Lower lobe of right lung (tissue), 2 donors: Measurements from ENCODE around the gene NAA80. TPM values are rescaled to one million over a fixed set of nuclear protein-coding genes. Genes with fewer than 3 reads are reported as not detected.

Experiments used
- ATAC-seq, 2 donors: fragments of 200-7000 bp; cut with Tn5 transposase; one replicate each; pipeline ENCODE4 v1.9.1; 2020 to 2022; ENCODE audit warnings: mild to moderate bottlenecking in 2 of 2, moderate library complexity in 2 of 2
- DNase-seq: peaks from one replicate; pipeline ENCODE4 v3.0.0-alpha.2; 2020
- H3K27ac ChIP-seq: fragments of 200-600 bp; one replicate; pipeline ENCODE4 v1.8.0; 2022
- H3K27me3 ChIP-seq: fragments of 200-600 bp; one replicate; pipeline ENCODE4 v1.8.0; 2022; ENCODE audit warnings: low read depth
- H3K36me3 ChIP-seq: fragments of 200-600 bp; one replicate; pipeline ENCODE4 v1.8.0; 2022; ENCODE audit warnings: mild to moderate bottlenecking
- H3K4me1 ChIP-seq: fragments of 200-600 bp; one replicate; pipeline ENCODE4 v1.8.0; 2022
- H3K4me3 ChIP-seq: fragments of 200-600 bp; one replicate; pipeline ENCODE4 v1.8.0; 2022; ENCODE audit warnings: mild to moderate bottlenecking
- H3K9me3 ChIP-seq: fragments of 200-600 bp; one replicate; pipeline ENCODE4 v1.8.0; 2022
- intact Hi-C: fragments of 100-400 bp; cut with DNase I; formaldehyde crosslinking; loops from one replicate; pipeline ENCODE4 v1.11.0; 2022
- total RNA-seq: library from RNA; stranded (reverse); fragmentation: NEBNext Ultra II Directional; extraction: Animal tissue kit (Norgen Biotek cat#: 25700); gene quantifications from one replicate; pipeline ENCODE4 v1.2.1, GENCODE V29; 2021
- TF ChIP-seq, protein P1 (sequence below): fragments of 200-600 bp; IDR thresholded peaks from one replicate; pipeline ENCODE4 v1.8.0; 2022; ENCODE audit warnings: antibody characterized with exemption, mild to moderate bottlenecking
- donor health status: DM: no; HTN: yes; CAD: no; lungs with severe emphysema.

NAA80 gene
- total RNA-seq, 1 donor from 2014 or later: 9.3 TPM

- Histone ChIP-seq H3K27me3 (no peaks in the 10 kb centered on the region), H3K4me1 (peaks cover 81% of the 10 kb centered on the region), H3K36me3 (peaks cover 37% of the 10 kb centered on the region), H3K4me3 (peak overlapping the region; percentile 91), H3K9me3 (no peaks in the 10 kb centered on the region), H3K27ac (peak overlapping the region; percentile 98)
- intact Hi-C loops: no loop called here
- DNase-seq (no peak), ATAC-seq (peak in 1 of 2 donors; percentile 0)
- TF ChIP-seq, protein P1, sequence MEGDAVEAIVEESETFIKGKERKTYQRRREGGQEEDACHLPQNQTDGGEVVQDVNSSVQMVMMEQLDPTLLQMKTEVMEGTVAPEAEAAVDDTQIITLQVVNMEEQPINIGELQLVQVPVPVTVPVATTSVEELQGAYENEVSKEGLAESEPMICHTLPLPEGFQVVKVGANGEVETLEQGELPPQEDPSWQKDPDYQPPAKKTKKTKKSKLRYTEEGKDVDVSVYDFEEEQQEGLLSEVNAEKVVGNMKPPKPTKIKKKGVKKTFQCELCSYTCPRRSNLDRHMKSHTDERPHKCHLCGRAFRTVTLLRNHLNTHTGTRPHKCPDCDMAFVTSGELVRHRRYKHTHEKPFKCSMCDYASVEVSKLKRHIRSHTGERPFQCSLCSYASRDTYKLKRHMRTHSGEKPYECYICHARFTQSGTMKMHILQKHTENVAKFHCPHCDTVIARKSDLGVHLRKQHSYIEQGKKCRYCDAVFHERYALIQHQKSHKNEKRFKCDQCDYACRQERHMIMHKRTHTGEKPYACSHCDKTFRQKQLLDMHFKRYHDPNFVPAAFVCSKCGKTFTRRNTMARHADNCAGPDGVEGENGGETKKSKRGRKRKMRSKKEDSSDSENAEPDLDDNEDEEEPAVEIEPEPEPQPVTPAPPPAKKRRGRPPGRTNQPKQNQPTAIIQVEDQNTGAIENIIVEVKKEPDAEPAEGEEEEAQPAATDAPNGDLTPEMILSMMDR: no peak
Measured at GRCh38 chr3:50323092-50323600, 23.9 kb upstream of the NAA80 start.

- TF ChIP-seq, protein P1: no peak
- ATAC-seq: peak in 1 of 2 donors; percentile 15
- Histone ChIP-seq H3K27me3 (no peaks in the 10 kb centered on the region), H3K36me3 (peaks cover 43% of the 10 kb centered on the region), H3K27ac (peak within 1 kb of the TSS; percentile 98), H3K4me3 (peak within 1 kb of the TSS; percentile 91), H3K9me3 (no peaks in the 10 kb centered on the region), H3K4me1 (peaks cover 85% of the 10 kb centered on the region)
- intact Hi-C loops: no loop called here
- peak; percentile 77 for DNase-seq
Measured at GRCh38 chr3:50322386-50323091, 23.3 kb upstream of the NAA80 start, which contains the start of gene HYAL2. HYAL2 (minus strand) TSS chr3:50322745; CDS start chr3:50320489, 2,256 bp downstream.

GRCh38 chr3:50322115-50322385, 22.8 kb upstream of the NAA80 start:
- intact Hi-C loops: no loop called here
- DNase-seq: no peak
- Histone ChIP-seq H3K4me3 (peak overlapping the region; percentile 91), H3K27me3 (no peaks in the 10 kb centered on the region), H3K4me1 (peaks cover 85% of the 10 kb centered on the region), H3K27ac (peak overlapping the region; percentile 98), H3K9me3 (no peaks in the 10 kb centered on the region), H3K36me3 (peaks cover 48% of the 10 kb centered on the region)
- ATAC-seq: no peak
- TF ChIP-seq, protein P1: no peak

- ATAC-seq: peak; percentile 78 to 84
- no peaks in the 10 kb centered on the region for H3K27me3 ChIP-seq
- DNase-seq: peak; percentile 94
- intact Hi-C loops: no loop called here
- peaks cover 85% of the 10 kb centered on the region for H3K4me1 ChIP-seq
- peaks cover 47% of the 10 kb centered on the region for H3K36me3 ChIP-seq
- H3K27ac ChIP-seq: peak overlapping the region; percentile 98
- no peaks in the 10 kb centered on the region for H3K9me3 ChIP-seq
- H3K4me3 ChIP-seq: peak overlapping the region; percentile 91
- TF ChIP-seq, protein P1: peak; percentile 58
Measured at GRCh38 chr3:50321336-50322114, 22.3 kb upstream of the NAA80 start.

- Histone ChIP-seq H3K4me1 (peaks cover 88% of the 10 kb centered on the region), H3K9me3 (no peaks in the 10 kb centered on the region), H3K36me3 (peaks cover 45% of the 10 kb centered on the region), H3K27me3 (no peaks in the 10 kb centered on the region), H3K4me3 (peak overlapping the region; percentile 91), H3K27ac (peak overlapping the region; percentile 98)
- intact Hi-C loops: no loop called here
- TF ChIP-seq, protein P1: no peak
- ATAC-seq: peak; percentile 66 to 73
- DNase-seq: peak; percentile 86
Measured at GRCh38 chr3:50320853-50321335, 21.7 kb upstream of the NAA80 start.
